Measurements from ENCODE around the gene PPP1R3C. TPM values are rescaled to one million over a fixed set of nuclear protein-coding genes. Genes with fewer than 3 reads are reported as not detected.

The PPP1R3C gene
- total and polyA plus RNA-seq, 4 donors = 2.2 to 88.4 (median 11.8) TPM

DNA sequence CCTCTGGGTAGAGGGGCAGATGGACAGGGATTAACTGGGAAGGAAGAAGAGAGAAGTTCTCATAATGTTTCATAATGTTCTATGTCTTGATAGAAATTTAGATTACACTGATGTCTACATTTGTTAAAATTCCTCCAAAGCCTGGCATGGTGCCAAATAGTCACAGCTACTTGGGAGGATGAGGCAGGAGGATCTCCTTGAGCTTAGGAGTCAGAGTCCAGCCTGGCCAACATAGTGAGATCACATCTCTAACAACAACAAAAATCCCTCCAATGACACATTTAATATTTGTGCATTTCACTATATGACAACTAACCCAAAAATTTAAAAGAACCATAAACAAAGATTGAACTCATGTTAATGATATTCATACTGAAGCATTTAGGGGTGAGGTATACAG is 33.0 kb upstream of the PPP1R3C start:
- TF ChIP-seq CTCF (IDR thresholded peaks at IDR 0.05; ENCODE audit: control extremely low read depth, extremely low read depth) = no peak
- H3K4me1 ChIP-seq (ENCODE audit: control insufficient read depth in 5 of 5, insufficient read depth in 5 of 5, low read length in 5 of 5) = no peaks in the 10 kb centered on the region
- no peaks in the 10 kb centered on the region for H3K36me3 ChIP-seq (ENCODE audit: control insufficient read depth in 4 of 4, insufficient read depth in 4 of 4, low read length in 4 of 4)
- no peak overlapping the region for H3K9ac ChIP-seq (ENCODE audit: insufficient read depth in 1 of 2, low read length in 2 of 2)
- no peaks in the 10 kb centered on the region for H3K27me3 ChIP-seq (ENCODE audit: control insufficient read depth in 3 of 3, insufficient read depth in 3 of 3, low read length in 2 of 3)
- ATAC-seq (ENCODE audit: insufficient read depth, low FRiP score) = no peak
- H3K27ac ChIP-seq (ENCODE audit: low read depth in 1 of 2, low read length in 1 of 2) = no peak overlapping the region
- no peak for DNase-seq
- peaks cover 0 to 3% (median 0%) of the 10 kb centered on the region in 4 donors for H3K9me3 ChIP-seq (ENCODE audit: control insufficient read depth in 4 of 4, insufficient read depth in 3 of 4, low read length in 3 of 4)
- H3K4me3 ChIP-seq = no peak overlapping the region

GRCh38 chr10:91664426-91664825 is 31.6 kb upstream of the PPP1R3C start:
- Histone ChIP-seq H3K27me3 (ENCODE audit: control insufficient read depth in 3 of 3, insufficient read depth in 3 of 3, low read length in 2 of 3) (no peaks in the 10 kb centered on the region), H3K36me3 (ENCODE audit: control insufficient read depth in 4 of 4, insufficient read depth in 4 of 4, low read length in 4 of 4) (no peaks in the 10 kb centered on the region), H3K27ac (ENCODE audit: low read depth in 1 of 2, low read length in 1 of 2) (no peak overlapping the region), H3K9ac (ENCODE audit: insufficient read depth in 1 of 2, low read length in 2 of 2) (no peak overlapping the region), H3K4me3 (no peak overlapping the region), H3K4me1 (ENCODE audit: control insufficient read depth in 5 of 5, insufficient read depth in 5 of 5, low read length in 5 of 5) (no peaks in the 10 kb centered on the region), H3K9me3 (ENCODE audit: control insufficient read depth in 4 of 4, insufficient read depth in 3 of 4, low read length in 3 of 4) (peaks cover 0 to 3% (median 0%) of the 10 kb centered on the region in 4 donors)
- TF ChIP-seq CTCF (IDR thresholded peaks at IDR 0.05; ENCODE audit: control extremely low read depth, extremely low read depth) = no peak
- WGBS, 2 donors = 89 to 94% methylated on average over 2 of the region's 2 CpGs
- ATAC-seq (ENCODE audit: insufficient read depth, low FRiP score) (no peak), DNase-seq (no peak)

- Histone ChIP-seq H3K36me3 (ENCODE audit: control insufficient read depth in 4 of 4, insufficient read depth in 4 of 4, low read length in 4 of 4) (no peaks in the 10 kb centered on the region), H3K4me1 (ENCODE audit: control insufficient read depth in 5 of 5, insufficient read depth in 5 of 5, low read length in 5 of 5) (no peaks in the 10 kb centered on the region), H3K4me3 (no peak overlapping the region), H3K27me3 (ENCODE audit: control insufficient read depth in 3 of 3, insufficient read depth in 3 of 3, low read length in 2 of 3) (no peaks in the 10 kb centered on the region), H3K9ac (ENCODE audit: insufficient read depth in 1 of 2, low read length in 2 of 2) (no peak overlapping the region), H3K27ac (ENCODE audit: low read depth in 1 of 2, low read length in 1 of 2) (no peak overlapping the region), H3K9me3 (ENCODE audit: control insufficient read depth in 4 of 4, insufficient read depth in 3 of 4, low read length in 3 of 4) (peaks cover 0 to 3% (median 0%) of the 10 kb centered on the region in 4 donors)
- no peak for TF ChIP-seq CTCF (IDR thresholded peaks at IDR 0.05; ENCODE audit: control extremely low read depth, extremely low read depth)
- no peak for DNase-seq
- ATAC-seq (ENCODE audit: insufficient read depth, low FRiP score) = no peak
- 87 to 91% methylated on average over 1 of the region's 1 CpG for WGBS, 2 donors
These were observed 30.1 kb upstream of the PPP1R3C start for GRCh38 chr10:91662993-91663392.

DNA sequence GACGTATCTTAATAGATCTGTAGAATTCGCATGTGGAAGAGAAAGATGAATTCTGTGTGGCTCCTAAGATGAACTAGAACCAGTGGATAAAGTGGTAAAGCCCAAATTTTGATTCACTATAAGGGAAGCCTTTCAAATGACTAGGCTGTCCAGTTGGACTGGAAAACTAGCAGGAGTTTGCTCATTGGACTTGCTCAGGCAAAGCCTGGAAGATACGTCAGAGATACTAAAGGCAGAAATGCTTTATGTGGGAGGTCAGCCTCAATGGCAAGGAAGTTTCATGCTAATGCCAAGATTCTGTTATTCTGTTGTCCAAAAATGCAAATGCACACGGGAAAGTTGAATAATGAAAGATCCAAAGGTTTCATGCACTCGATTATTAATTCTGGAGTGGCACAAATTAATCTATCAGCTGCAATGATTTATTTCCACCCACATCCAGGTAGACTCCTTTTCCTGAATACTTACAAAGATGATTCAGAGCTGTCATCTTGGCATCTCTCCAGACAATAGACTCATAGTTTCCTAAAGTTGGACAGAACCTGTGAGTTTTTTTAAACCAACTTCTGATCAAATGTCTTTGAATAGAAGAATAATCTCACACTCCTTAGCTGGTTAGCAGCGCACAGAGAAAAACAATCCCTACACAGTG is 20.5 kb upstream of the PPP1R3C start:
- Histone ChIP-seq H3K27ac (ENCODE audit: low read depth in 1 of 2, low read length in 1 of 2) (no peak overlapping the region), H3K27me3 (ENCODE audit: control insufficient read depth in 3 of 3, insufficient read depth in 3 of 3, low read length in 2 of 3) (no peaks in the 10 kb centered on the region), H3K36me3 (ENCODE audit: control insufficient read depth in 4 of 4, insufficient read depth in 4 of 4, low read length in 4 of 4) (no peaks in the 10 kb centered on the region), H3K4me1 (ENCODE audit: control insufficient read depth in 5 of 5, insufficient read depth in 5 of 5, low read length in 5 of 5) (no peaks in the 10 kb centered on the region), H3K4me3 (no peak overlapping the region), H3K9ac (ENCODE audit: insufficient read depth in 1 of 2, low read length in 2 of 2) (no peak overlapping the region), H3K9me3 (ENCODE audit: control insufficient read depth in 4 of 4, insufficient read depth in 3 of 4, low read length in 3 of 4) (no peaks in the 10 kb centered on the region)
- DNase-seq (no peak), ATAC-seq (ENCODE audit: insufficient read depth, low FRiP score) (no peak)
- 84 to 90% methylated on average over 6 of the region's 6 CpGs for WGBS, 2 donors
- TF ChIP-seq CTCF (IDR thresholded peaks at IDR 0.05; ENCODE audit: control extremely low read depth, extremely low read depth) = no peak

All from lung (tissue), 12 donors.